Heart left ventricle (tissue), 16 donors: Measurements from ENCODE around the gene XYLT1. TPM values are rescaled to one million over a fixed set of nuclear protein-coding genes. Genes with fewer than 3 reads are reported as not detected.

Experiments used
- ATAC-seq, 4 donors: fragments of 200-7000 bp; cut with Tn5 transposase; one replicate each; pipeline ENCODE4 v1.9.1; 2020 to 2022; ENCODE audit warnings: moderate library complexity in 4 of 4, mild to moderate bottlenecking in 3 of 4, moderate number of reproducible peaks in 1 of 4
- DNase-seq, 5 donors: peaks; one replicate each; pipeline ENCODE4 v3.0.0-alpha.2; 2020
- H3K27ac ChIP-seq, 12 donors: fragments of 200-600 bp; sonication (generic) in 4 of 12; one replicate each; pipeline versions ENCODE4 v1.5.0 to v1.8.0; 2016 to 2022; ENCODE audit warnings: mild to moderate bottlenecking in 2 of 12
- H3K27me3 ChIP-seq, 9 donors: fragments of 200-600 bp; sonication (generic) in 2 of 9; one replicate each; pipeline versions ENCODE4 v1.5.1 to v1.8.0; 2016 to 2022; ENCODE audit warnings: mild to moderate bottlenecking in 3 of 9
- H3K36me3 ChIP-seq, 9 donors: fragments of 200-600 bp; sonication (generic) in 2 of 9; one replicate each; pipeline versions ENCODE4 v1.5.0 to v1.8.0; 2018 to 2022; ENCODE audit warnings: mild to moderate bottlenecking in 2 of 9
- H3K4me1 ChIP-seq, 12 donors: fragments of 200-600 bp; sonication (generic) in 4 of 12; one replicate each; pipeline versions ENCODE4 v1.5.0 to v1.8.0; 2016 to 2022; ENCODE audit warnings: mild to moderate bottlenecking in 3 of 12
- H3K4me3 ChIP-seq, 12 donors: fragments of 200-600 bp; sonication (generic) in 4 of 12; one replicate each; pipeline versions ENCODE4 v1.5.0 to v1.8.0; 2017 to 2022; ENCODE audit warnings: mild to moderate bottlenecking in 9 of 12, moderate library complexity in 4 of 12
- H3K9me3 ChIP-seq, 12 donors: fragments of 200-600 bp; sonication (generic) in 4 of 12; one replicate each; pipeline versions ENCODE4 v1.5.0 to v1.8.0; 2016 to 2022; ENCODE audit warnings: mild to moderate bottlenecking in 1 of 12
- CTCF ChIP-seq, 12 donors: fragments of 200-600 bp; sonication (generic) in 4 of 12; IDR thresholded peaks; one replicate each; pipeline versions ENCODE4 v1.5.0 to v1.8.0; 2018 to 2022; ENCODE audit warnings: antibody characterized with exemption in 12 of 12, mild to moderate bottlenecking in 5 of 12
- POLR2A ChIP-seq, 2 donors: fragments of 450-650 bp; IDR thresholded peaks; one replicate each; pipeline ENCODE4 v1.6.1; 2017; ENCODE audit warnings: antibody characterized with exemption in 2 of 2, mild to moderate bottlenecking in 2 of 2, moderate library complexity in 2 of 2
- WGBS, 4 donors: extraction: QIAGEN DNeasy Blood & Tissue Kit in 2 of 4; methylation state at CpG; one replicate each; pipeline versions ENCODE4 v1.1.5 to v1.1.7; 2013 to 2018; 5-methylcytosine and 5-hydroxymethylcytosine counted together
- intact Hi-C, 10 donors: fragments of 100-400 bp; cut with DNase I; formaldehyde crosslinking; loops; one replicate each; pipeline versions ENCODE4 v1.11.1 to v1.14.2; 2022
- polyA plus RNA-seq, 2 donors: library from polyadenylated mRNA; stranded (reverse); fragments of 200-250 nt; gene quantifications; one replicate each; pipeline ENCODE4 v1.2.3, GENCODE V29; 2013
- total RNA-seq, 9 donors: library from RNA; depleted of rRNA in 2 of 9; stranded (reverse); fragments of >200 nt in 2 of 9; fragmentation: NEBNext Ultra II Directional in 3 of 9; extraction: Animal tissue kit (Norgen Biotek cat#: 25700) in 3 of 9; gene quantifications; one replicate each; pipeline versions ENCODE4 v1.1.0 to v1.2.4, GENCODE V29; 2016 to 2023
- donor health status: ischemic (EF 13 %, LVEDD 7.1; RV severe dilation, severe dysfunction).
- donor health status: healthy with polysubstance abuse.
- donor health status: DM: no; HTN: yes; CAD: no.
- donor health status: DM: no; HTN: no; CAD: no.
- donor health status: ischemic (EF 25% LVEDD 6.9; RV normal size, moderate dysfunction).
- donor health status: ischemic (EF 25% LVEDD 5.7; RV mildly dilated, moderate dysfunction).
- donor health status: healthy.
- donor health status: DM: yes; HTN: yes; CAD: no.
- donor health status: ischemic (EF 35%, LVEDD 5.7; RV mildly dilated, moderate dysfunction).
- donor health status: nonischemic (EF 11% LVEDD 7.7; RV severe dilation, severe dysfunction).
- donor health status: DM: yes; HTN: yes; CAD: no.
- donor health status: PGD.
- donor health status: ischemic (EF 29% LVEDD 5.4; RV normal size, mild dysfunction).
- donor health status: nonischemic (EF 23%, LVEDD 6.1; RV moderate dilation, normal function).

The XYLT1 gene
- total and polyA plus RNA-seq, 11 donors = 0.46 to 12.3 (median 2.4) TPM

- H3K27me3 ChIP-seq = peaks cover 0 to 6% (median 0%) of the 10 kb centered on the region in 9 donors
- no peaks in the 10 kb centered on the region for H3K36me3 ChIP-seq
- no peaks in the 10 kb centered on the region for H3K4me1 ChIP-seq
- no peak overlapping the region for H3K4me3 ChIP-seq
- DNase-seq = no peak
- no peak for ATAC-seq
- WGBS, 4 donors = 81 to 93% (median 86%) methylated on average over 5 of the region's 5 CpGs
- no peak overlapping the region for H3K27ac ChIP-seq
- intact Hi-C loops = no loop called here
- TF ChIP-seq CTCF (IDR thresholded peaks at IDR 0.05) (no peak), POLR2A (IDR thresholded peaks at IDR 0.05) (no peak)
- no peaks in the 10 kb centered on the region for H3K9me3 ChIP-seq
These were observed 366.1 kb downstream of the XYLT1 start for GRCh38 chr16:17104654-17105053.

GRCh38 chr16:17103216-17103615 lies 367.5 kb downstream of the XYLT1 start:
- Histone ChIP-seq H3K36me3 (no peaks in the 10 kb centered on the region), H3K4me3 (no peak overlapping the region), H3K27ac (no peak overlapping the region), H3K27me3 (peaks cover 0 to 6% (median 0%) of the 10 kb centered on the region in 9 donors), H3K9me3 (no peaks in the 10 kb centered on the region), H3K4me1 (no peaks in the 10 kb centered on the region)
- no peak for TF ChIP-seq POLR2A (IDR thresholded peaks at IDR 0.05)
- no peak for TF ChIP-seq CTCF (IDR thresholded peaks at IDR 0.05)
- no peak for ATAC-seq
- intact Hi-C loops = no loop called here
- 80 to 88% (median 84%) methylated on average over 3 of the region's 3 CpGs for WGBS, 4 donors
- DNase-seq = no peak

- no peak for DNase-seq
- 60 to 68% (median 66%) methylated on average over 2 of the region's 2 CpGs for whole genome bisulfite sequencing, 4 donors
- no peak for ATAC-seq
- no peaks in the 10 kb centered on the region for H3K36me3 ChIP-seq
- intact Hi-C loops = no loop called here
- no peaks in the 10 kb centered on the region for H3K4me1 ChIP-seq
- no peak for TF ChIP-seq POLR2A (IDR thresholded peaks at IDR 0.05)
- no peak overlapping the region for H3K27ac ChIP-seq
- no peaks in the 10 kb centered on the region for H3K9me3 ChIP-seq
- H3K27me3 ChIP-seq = peaks cover 0 to 6% (median 0%) of the 10 kb centered on the region in 9 donors
- no peak overlapping the region for H3K4me3 ChIP-seq
These were observed 369.1 kb downstream of the XYLT1 start for GRCh38 chr16:17101646-17102045.

DNA sequence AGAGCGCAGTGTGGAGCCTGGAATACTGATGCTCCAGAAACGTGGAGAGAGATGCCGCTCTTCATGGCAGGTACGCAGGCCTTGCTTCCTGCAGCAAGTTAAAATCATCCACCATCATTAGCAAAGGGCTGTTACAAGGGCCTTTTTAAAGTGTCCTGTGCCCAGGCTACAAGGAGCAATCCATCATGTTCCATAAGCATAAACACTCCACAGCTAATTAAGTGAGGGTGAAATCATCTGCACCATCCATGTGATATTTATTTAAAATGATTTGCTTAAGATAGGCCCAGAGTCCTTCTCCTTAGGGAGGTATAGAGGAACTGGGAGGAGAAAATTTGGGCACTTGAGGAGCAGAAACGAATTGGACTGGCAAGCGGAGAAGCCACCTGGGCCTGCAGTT lies 372.1 kb downstream of the XYLT1 start:
- ATAC-seq (no peak), DNase-seq (no peak)
- H3K27me3 ChIP-seq = peaks cover 0 to 3% (median 0%) of the 10 kb centered on the region in 9 donors
- no peaks in the 10 kb centered on the region for H3K9me3 ChIP-seq
- H3K36me3 ChIP-seq = no peaks in the 10 kb centered on the region
- TF ChIP-seq POLR2A (IDR thresholded peaks at IDR 0.05) (no peak), CTCF (IDR thresholded peaks at IDR 0.05) (no peak)
- intact Hi-C loops = no loop called here
- H3K27ac ChIP-seq = no peak overlapping the region
- WGBS, 4 donors = 87 to 90% (median 89%) methylated on average over 6 of the region's 6 CpGs
- H3K4me1 ChIP-seq = no peaks in the 10 kb centered on the region
- H3K4me3 ChIP-seq = no peak overlapping the region

DNA sequence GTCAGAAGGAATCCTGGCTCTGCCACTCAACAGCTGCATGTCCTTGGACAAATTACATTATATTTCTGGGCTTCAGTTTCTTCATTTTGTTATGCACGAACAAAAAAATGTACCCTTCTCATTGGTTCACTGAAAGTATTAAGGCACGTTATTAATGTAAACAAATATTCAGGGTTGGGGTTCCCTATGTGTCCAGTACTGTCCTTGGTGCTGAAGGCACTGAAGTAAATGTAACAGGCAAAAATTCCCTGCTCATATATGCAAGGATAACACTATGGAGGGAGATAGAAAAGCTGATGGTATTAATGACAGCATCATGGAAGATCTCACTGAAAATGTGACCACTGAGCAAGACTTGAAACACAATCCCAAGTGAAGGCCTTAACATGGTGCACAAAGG lies 386.6 kb downstream of the XYLT1 start:
- H3K4me3 ChIP-seq = no peak overlapping the region
- H3K9me3 ChIP-seq = no peaks in the 10 kb centered on the region
- intact Hi-C loops = no loop called here
- H3K27me3 ChIP-seq = peaks cover 0 to 15% (median 0%) of the 10 kb centered on the region in 9 donors
- no peak for ATAC-seq
- H3K4me1 ChIP-seq = no peaks in the 10 kb centered on the region
- no peaks in the 10 kb centered on the region for H3K36me3 ChIP-seq
- no peak overlapping the region for H3K27ac ChIP-seq
- DNase-seq = no peak
- TF ChIP-seq POLR2A (IDR thresholded peaks at IDR 0.05) (no peak), CTCF (IDR thresholded peaks at IDR 0.05) (no peak)
- WGBS, 4 donors = 47 to 54% (median 50%) methylated on average over 2 of the region's 2 CpGs
